Suprapubic skin (tissue), 4 donors: ENCODE results near the gene CCDC9B. TPM values are rescaled to one million over a fixed set of nuclear protein-coding genes. Genes with fewer than 3 reads are reported as not detected.

Source experiments
- DNase-seq, 2 donors: peaks; one replicate each; pipeline ENCODE4 v3.0.0-alpha.2; 2019; ENCODE audit warnings: low spot score in 2 of 2
- H3K27ac ChIP-seq: fragments of 200-600 bp; sonication (generic); one replicate; pipeline ENCODE4 v1.5.1; 2019
- H3K27me3 ChIP-seq: fragments of 200-600 bp; sonication (generic); one replicate; pipeline ENCODE4 v1.5.1; 2019
- H3K36me3 ChIP-seq: fragments of 200-600 bp; sonication (generic); one replicate; pipeline ENCODE4 v1.5.1; 2019
- H3K4me1 ChIP-seq: fragments of 200-600 bp; sonication (generic); one replicate; pipeline ENCODE4 v1.5.1; 2019
- H3K4me3 ChIP-seq: fragments of 200-600 bp; sonication (generic); one replicate; pipeline ENCODE4 v1.5.1; 2019; ENCODE audit warnings: mild to moderate bottlenecking
- H3K9me3 ChIP-seq: fragments of 200-600 bp; sonication (generic); one replicate; pipeline ENCODE4 v1.5.1; 2019
- EP300 ChIP-seq: sonication (generic); formaldehyde crosslinking; IDR thresholded peaks from one replicate; pipeline ENCODE4 v1.6.1; 2017; ENCODE audit warnings: antibody characterized with exemption
- POLR2A ChIP-seq, 2 donors: fragments of 450-650 bp; IDR thresholded peaks; one replicate each; pipeline ENCODE4 v1.6.1; 2017; ENCODE audit warnings: antibody characterized with exemption in 2 of 2, mild to moderate bottlenecking in 2 of 2, moderate library complexity in 2 of 2
- POLR2AphosphoS5 ChIP-seq, 3 donors: sonication (generic); formaldehyde crosslinking; IDR thresholded peaks; one replicate each; pipeline ENCODE4 v1.6.1; 2017; ENCODE audit warnings: antibody characterized with exemption in 3 of 3
- WGBS: methylation state at CpG from one replicate; pipeline ENCODE4 v1.1.5; 2018; 5-methylcytosine and 5-hydroxymethylcytosine counted together
- total RNA-seq, 4 donors: library from RNA; depleted of rRNA; stranded (reverse); fragments of >200 nt; gene quantifications; one replicate each; pipeline ENCODE4 v1.1.0, GENCODE V29; 2016
- TF ChIP-seq, protein P1 (sequence below), 2 donors: fragments of 200-600 bp in 1 of 2; fragments of 450-650 bp in 1 of 2; sonication (generic) in 1 of 2; IDR thresholded peaks; one replicate each; pipeline ENCODE4 v1.5.1; 2016 to 2019; ENCODE audit warnings: antibody characterized with exemption in 2 of 2, mild to moderate bottlenecking in 1 of 2, moderate library complexity in 1 of 2

The CCDC9B gene
- total RNA-seq, 4 donors from 2014 or later: 6.1 to 47.9 (median 10.9) TPM

DNA sequence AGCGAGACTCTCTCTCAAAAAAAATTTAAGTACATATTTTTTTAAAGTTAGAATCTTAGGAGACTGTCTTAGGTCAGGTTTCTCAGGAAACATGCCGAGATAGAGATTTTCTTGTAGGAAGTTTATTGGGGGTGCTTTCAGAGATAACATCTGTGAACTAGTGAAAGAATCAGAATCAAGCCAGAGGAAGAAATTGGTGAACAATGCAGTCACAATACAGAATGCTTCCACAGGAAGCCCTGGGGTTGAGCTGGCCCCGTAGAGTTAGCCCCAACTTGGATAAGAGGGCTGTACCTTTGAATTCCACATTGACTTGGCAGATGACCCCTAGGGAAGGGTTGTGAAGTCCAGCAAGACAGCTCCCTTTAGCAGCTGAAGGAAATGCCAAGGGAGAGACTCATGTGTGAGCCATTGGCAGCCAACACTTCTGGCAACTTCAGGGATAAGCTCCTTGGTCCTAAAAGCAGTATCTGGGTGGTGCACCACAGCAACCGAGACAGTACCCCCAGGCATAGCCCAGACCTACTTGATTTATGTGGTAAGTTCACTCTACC is 25.9 kb downstream of the CCDC9B start:
- H3K36me3 ChIP-seq: no peaks in the 10 kb centered on the region
- WGBS: 65% methylated on average over 4 of the region's 4 CpGs
- no peak overlapping the region for H3K27ac ChIP-seq
- H3K27me3 ChIP-seq: peaks cover 8% of the 10 kb centered on the region
- peaks cover 11% of the 10 kb centered on the region for H3K4me1 ChIP-seq
- TF ChIP-seq, protein P1, sequence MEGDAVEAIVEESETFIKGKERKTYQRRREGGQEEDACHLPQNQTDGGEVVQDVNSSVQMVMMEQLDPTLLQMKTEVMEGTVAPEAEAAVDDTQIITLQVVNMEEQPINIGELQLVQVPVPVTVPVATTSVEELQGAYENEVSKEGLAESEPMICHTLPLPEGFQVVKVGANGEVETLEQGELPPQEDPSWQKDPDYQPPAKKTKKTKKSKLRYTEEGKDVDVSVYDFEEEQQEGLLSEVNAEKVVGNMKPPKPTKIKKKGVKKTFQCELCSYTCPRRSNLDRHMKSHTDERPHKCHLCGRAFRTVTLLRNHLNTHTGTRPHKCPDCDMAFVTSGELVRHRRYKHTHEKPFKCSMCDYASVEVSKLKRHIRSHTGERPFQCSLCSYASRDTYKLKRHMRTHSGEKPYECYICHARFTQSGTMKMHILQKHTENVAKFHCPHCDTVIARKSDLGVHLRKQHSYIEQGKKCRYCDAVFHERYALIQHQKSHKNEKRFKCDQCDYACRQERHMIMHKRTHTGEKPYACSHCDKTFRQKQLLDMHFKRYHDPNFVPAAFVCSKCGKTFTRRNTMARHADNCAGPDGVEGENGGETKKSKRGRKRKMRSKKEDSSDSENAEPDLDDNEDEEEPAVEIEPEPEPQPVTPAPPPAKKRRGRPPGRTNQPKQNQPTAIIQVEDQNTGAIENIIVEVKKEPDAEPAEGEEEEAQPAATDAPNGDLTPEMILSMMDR (IDR thresholded peaks at IDR 0.05): no peak
- no peak for TF ChIP-seq POLR2A (IDR thresholded peaks at IDR 0.05)
- no peak overlapping the region for H3K4me3 ChIP-seq
- H3K9me3 ChIP-seq: no peaks in the 10 kb centered on the region
- DNase-seq: no peak

DNA sequence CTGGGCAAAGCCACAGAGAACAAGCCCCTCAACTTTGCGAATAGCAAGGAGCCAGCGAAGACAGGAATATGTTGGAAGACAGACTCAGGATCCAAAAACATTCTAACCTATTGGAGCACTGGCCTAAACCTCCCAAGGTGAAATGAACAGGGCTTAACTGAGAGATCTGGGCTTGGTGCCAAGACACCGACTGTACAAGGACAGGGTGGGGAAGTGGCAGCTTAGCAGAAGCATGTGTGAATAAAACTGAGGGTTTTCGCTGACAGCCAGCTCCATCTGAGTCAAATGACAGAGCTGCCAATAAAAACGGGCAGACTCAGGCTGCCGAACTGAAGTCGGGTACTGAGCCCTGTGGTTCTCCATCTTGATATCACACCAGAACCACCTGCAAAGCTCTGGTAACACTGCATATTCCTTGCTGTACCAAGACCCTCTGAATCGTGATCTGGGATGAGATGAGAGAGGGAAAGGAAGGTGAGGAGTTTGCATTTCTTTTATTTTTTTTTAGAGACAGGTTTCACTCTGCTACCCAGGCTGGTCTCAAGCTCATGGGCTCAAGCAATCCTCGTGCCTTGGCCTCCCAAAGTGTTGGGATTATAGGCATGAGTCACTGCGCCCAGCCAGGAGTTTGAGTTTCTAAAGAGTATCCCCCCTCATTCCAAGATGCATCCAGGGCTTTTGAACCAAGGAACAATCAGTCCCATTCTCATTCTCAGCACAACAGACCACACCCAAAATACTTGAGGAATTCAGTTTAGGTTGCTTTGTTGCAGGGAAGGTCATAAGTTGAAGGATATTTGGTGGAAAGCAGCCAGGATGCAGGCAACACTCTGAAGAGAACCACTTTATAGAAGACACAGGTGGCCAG is 27.0 kb downstream of the CCDC9B start:
- TF ChIP-seq POLR2A (IDR thresholded peaks at IDR 0.05): no peak
- TF ChIP-seq, protein P1 (IDR thresholded peaks at IDR 0.05): no peak
- no peak for TF ChIP-seq EP300
- TF ChIP-seq POLR2AphosphoS5 (IDR thresholded peaks at IDR 0.05): no peak
- no peak for DNase-seq
- Histone ChIP-seq H3K4me1 (peaks cover 11% of the 10 kb centered on the region), H3K36me3 (no peaks in the 10 kb centered on the region), H3K27me3 (peaks cover 11% of the 10 kb centered on the region), H3K4me3 (no peak overlapping the region), H3K27ac (no peak overlapping the region), H3K9me3 (no peaks in the 10 kb centered on the region)
- 35% methylated on average over 10 of the region's 10 CpGs for WGBS

DNA sequence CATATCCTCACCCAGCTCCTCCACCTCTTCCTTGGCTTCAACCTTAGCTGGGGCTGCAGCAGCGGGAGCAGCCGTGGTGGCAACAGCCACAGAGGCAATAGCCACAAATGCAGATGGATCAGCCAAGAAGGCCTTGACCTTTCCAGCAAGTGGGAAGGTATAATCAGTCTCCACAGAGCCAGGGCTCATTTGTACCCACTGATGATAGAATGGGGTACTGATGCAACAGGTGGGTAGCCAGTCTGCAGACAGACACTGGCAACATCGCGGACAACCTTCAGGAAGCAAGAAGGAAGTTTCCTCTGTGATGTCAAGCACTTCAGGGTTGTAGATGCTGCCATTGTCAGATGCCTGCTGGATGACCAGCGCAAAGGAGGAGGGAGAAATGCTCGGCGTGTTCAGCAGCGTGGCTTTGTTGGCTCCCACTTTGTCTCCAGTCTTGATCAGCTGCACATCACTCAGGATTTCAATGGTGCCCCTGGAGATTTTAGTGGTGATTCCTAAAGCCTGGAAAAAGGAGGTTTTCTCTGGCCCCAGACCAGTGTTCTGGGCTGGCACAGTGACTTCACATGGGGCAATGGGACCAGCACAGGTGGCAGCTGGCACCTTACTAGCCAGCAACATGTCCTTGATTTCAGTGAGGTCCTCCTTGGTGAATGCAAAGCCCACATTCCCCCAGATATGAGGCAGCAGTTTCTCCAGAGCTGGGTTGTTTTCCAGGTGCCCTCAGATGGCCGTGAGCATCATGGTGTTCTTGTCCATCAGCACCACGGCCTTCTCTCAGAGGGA is 28.2 kb downstream of the CCDC9B start:
- Histone ChIP-seq H3K4me3 (no peak overlapping the region), H3K27ac (no peak overlapping the region), H3K36me3 (no peaks in the 10 kb centered on the region), H3K9me3 (no peaks in the 10 kb centered on the region), H3K27me3 (peaks cover 13% of the 10 kb centered on the region), H3K4me1 (peaks cover 11% of the 10 kb centered on the region)
- TF ChIP-seq POLR2A (IDR thresholded peaks at IDR 0.05) (no peak), POLR2AphosphoS5 (IDR thresholded peaks at IDR 0.05) (no peak), EP300 (no peak)
- TF ChIP-seq, protein P1 (IDR thresholded peaks at IDR 0.05): no peak
- DNase-seq: no peak
- WGBS: 88% methylated on average over 10 of the region's 10 CpGs

DNA sequence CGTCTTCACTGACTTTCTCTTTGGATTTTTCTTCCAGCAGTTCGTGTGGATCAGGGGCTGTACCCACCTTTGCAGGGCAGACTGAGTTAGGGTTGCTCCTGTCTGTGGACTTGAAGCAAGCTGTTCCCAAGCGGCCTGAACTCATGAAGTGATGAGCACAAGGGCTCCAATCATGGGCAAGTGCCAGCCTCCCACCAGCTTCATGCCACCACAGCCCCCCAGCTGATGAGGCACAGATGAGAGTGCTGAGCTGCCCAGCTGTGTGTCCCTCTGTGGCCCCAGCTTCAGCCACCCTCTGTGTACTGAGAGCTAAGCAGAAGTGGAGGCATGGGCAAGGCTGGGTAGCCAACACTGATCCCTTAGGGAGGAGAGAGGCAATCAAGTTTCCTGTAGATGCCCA is 29.7 kb downstream of the CCDC9B start:
- H3K9me3 ChIP-seq: no peaks in the 10 kb centered on the region
- peaks cover 13% of the 10 kb centered on the region for H3K27me3 ChIP-seq
- peaks cover 11% of the 10 kb centered on the region for H3K4me1 ChIP-seq
- TF ChIP-seq POLR2AphosphoS5 (IDR thresholded peaks at IDR 0.05) (no peak), EP300 (no peak), POLR2A (IDR thresholded peaks at IDR 0.05) (no peak)
- TF ChIP-seq, protein P1 (IDR thresholded peaks at IDR 0.05): no peak
- DNase-seq: no peak
- no peaks in the 10 kb centered on the region for H3K36me3 ChIP-seq
- no peak overlapping the region for H3K4me3 ChIP-seq
- WGBS: 62% methylated on average over 3 of the region's 3 CpGs
- H3K27ac ChIP-seq: no peak overlapping the region
